Esophagus muscularis mucosa (tissue), 4 donors: ENCODE results near the gene SPATA46. TPM values are rescaled to one million over a fixed set of nuclear protein-coding genes. Genes with fewer than 3 reads are reported as not detected.

Experiments
- DNase-seq: peaks from one replicate; pipeline ENCODE4 v3.0.0-alpha.2; 2017; ENCODE audit errors: extremely low spot score
- H3K27ac ChIP-seq, 4 donors: fragments of 200-600 bp; sonication (generic); replicated peaks in 1 of 4; 1 replicate in 3 of 4; 2 replicates in 1 of 4; pipeline ENCODE4 v1.5.1; 2016 to 2019; ENCODE audit warnings: mild to moderate bottlenecking in 1 of 4
- H3K27me3 ChIP-seq, 4 donors: fragments of 200-600 bp; sonication (generic); one replicate each; pipeline versions ENCODE4 v1.5.1 to v1.6.0; 2016 to 2019
- H3K36me3 ChIP-seq, 4 donors: fragments of 200-600 bp; sonication (generic); one replicate each; pipeline ENCODE4 v1.5.1; 2016 to 2019
- H3K4me1 ChIP-seq, 4 donors: fragments of 200-600 bp; sonication (generic); one replicate each; pipeline ENCODE4 v1.5.1; 2016 to 2019
- H3K4me3 ChIP-seq, 4 donors: fragments of 200-600 bp; sonication (generic); 1 replicate in 2 of 4; 2 replicates in 2 of 4; pipeline ENCODE4 v1.5.1; 2016 to 2019; ENCODE audit warnings: mild to moderate bottlenecking in 4 of 4, moderate library complexity in 1 of 4
- H3K9me3 ChIP-seq, 4 donors: fragments of 200-600 bp; sonication (generic); 1 replicate in 3 of 4; 2 replicates in 1 of 4; pipeline ENCODE4 v1.5.1; 2016 to 2019
- EP300 ChIP-seq: sonication (generic); formaldehyde crosslinking; IDR thresholded peaks from one replicate; pipeline ENCODE4 v1.6.1; 2017; ENCODE audit warnings: antibody characterized with exemption
- POLR2A ChIP-seq: fragments of 450-650 bp; IDR thresholded peaks from one replicate; pipeline ENCODE4 v1.6.1; 2017; ENCODE audit warnings: antibody characterized with exemption, moderate library complexity, mild to moderate bottlenecking, low read depth
- POLR2AphosphoS5 ChIP-seq, 2 donors: sonication (generic); formaldehyde crosslinking; IDR thresholded peaks; one replicate each; pipeline ENCODE4 v1.6.1; 2017; ENCODE audit warnings: antibody characterized with exemption in 2 of 2
- WGBS: methylation state at CpG from one replicate; pipeline ENCODE4 v1.1.5; 2018; 5-methylcytosine and 5-hydroxymethylcytosine counted together
- intact Hi-C: fragments of 100-400 bp; cut with DNase I; formaldehyde crosslinking; loops from one replicate; pipeline ENCODE4 v1.15.1; 2023
- total RNA-seq, 4 donors: library from RNA; depleted of rRNA; stranded (reverse); fragments of >200 nt; gene quantifications; one replicate each; pipeline versions ENCODE4 v1.1.0 to v1.2.1, GENCODE V29; 2016
- TF ChIP-seq, protein P1 (sequence below), 3 experiments: fragments of 200-600 bp in 2 of 3; fragments of 450-650 bp in 1 of 3; sonication (generic) in 2 of 3; IDR thresholded peaks; one replicate each; pipeline ENCODE4 v1.5.1; 2017 to 2019; ENCODE audit warnings: antibody characterized with exemption in 3 of 3, mild to moderate bottlenecking in 2 of 3, moderate library complexity in 1 of 3

The SPATA46 gene
- total RNA-seq, 4 donors from 2014 or later = not detected

DNA sequence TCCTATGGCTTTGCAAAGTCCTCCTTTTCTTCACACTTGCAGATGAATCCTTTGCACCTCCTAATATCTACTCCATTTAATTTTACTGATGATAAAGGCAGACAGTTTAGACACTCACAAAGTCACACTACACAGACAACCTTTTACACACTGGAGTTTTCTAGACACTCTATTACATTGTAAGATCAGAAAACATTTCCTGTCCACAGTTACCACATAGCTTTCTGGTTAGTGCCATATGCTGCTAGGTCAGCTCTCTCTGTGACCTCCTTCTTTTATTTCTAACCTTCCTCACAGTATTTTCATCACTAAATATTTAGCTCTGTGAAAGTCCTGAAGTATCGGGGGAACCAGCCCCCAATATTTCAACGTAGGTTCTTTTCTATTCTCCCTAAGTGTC, 30.2 kb upstream of the SPATA46 start:
- H3K27me3 ChIP-seq = peaks cover 0 to 6% (median 0%) of the 10 kb centered on the region in 4 donors
- H3K27ac ChIP-seq = no peak overlapping the region
- H3K36me3 ChIP-seq = no peaks in the 10 kb centered on the region
- WGBS = 83% methylated on average over 2 of the region's 2 CpGs
- no peak for DNase-seq
- no peak overlapping the region for H3K4me3 ChIP-seq
- no peaks in the 10 kb centered on the region for H3K4me1 ChIP-seq
- no peaks in the 10 kb centered on the region for H3K9me3 ChIP-seq
- TF ChIP-seq, protein P1, sequence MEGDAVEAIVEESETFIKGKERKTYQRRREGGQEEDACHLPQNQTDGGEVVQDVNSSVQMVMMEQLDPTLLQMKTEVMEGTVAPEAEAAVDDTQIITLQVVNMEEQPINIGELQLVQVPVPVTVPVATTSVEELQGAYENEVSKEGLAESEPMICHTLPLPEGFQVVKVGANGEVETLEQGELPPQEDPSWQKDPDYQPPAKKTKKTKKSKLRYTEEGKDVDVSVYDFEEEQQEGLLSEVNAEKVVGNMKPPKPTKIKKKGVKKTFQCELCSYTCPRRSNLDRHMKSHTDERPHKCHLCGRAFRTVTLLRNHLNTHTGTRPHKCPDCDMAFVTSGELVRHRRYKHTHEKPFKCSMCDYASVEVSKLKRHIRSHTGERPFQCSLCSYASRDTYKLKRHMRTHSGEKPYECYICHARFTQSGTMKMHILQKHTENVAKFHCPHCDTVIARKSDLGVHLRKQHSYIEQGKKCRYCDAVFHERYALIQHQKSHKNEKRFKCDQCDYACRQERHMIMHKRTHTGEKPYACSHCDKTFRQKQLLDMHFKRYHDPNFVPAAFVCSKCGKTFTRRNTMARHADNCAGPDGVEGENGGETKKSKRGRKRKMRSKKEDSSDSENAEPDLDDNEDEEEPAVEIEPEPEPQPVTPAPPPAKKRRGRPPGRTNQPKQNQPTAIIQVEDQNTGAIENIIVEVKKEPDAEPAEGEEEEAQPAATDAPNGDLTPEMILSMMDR (IDR thresholded peaks at IDR 0.05) = no peak
- TF ChIP-seq EP300 = no peak
- TF ChIP-seq POLR2AphosphoS5 (IDR thresholded peaks at IDR 0.05) = no peak
- no peak for TF ChIP-seq POLR2A
- intact Hi-C loops = no loop called here

DNA sequence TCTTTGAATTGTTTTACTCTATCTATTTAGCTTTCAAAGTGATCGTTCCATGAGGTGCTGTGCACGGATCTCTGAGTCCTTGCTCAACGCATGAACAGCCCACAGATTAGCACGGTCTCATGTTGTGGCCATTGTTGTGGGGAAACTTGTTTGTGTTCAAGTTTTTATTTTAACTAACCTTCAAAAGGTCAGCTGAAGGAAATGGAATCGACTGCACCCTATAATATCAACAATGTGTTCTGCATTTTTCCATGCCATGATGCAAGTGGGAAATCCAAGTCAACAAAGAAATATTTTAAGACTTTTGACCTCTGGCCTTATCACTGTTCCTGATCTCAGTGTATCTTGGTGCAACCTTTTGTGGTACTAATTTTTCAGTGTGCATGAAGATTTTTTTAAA, 29.1 kb upstream of the SPATA46 start:
- no peaks in the 10 kb centered on the region for H3K36me3 ChIP-seq
- H3K4me3 ChIP-seq = no peak overlapping the region
- TF ChIP-seq, protein P1 (IDR thresholded peaks at IDR 0.05) = no peak
- TF ChIP-seq EP300 (no peak), POLR2A (no peak), POLR2AphosphoS5 (IDR thresholded peaks at IDR 0.05) (no peak)

DNA sequence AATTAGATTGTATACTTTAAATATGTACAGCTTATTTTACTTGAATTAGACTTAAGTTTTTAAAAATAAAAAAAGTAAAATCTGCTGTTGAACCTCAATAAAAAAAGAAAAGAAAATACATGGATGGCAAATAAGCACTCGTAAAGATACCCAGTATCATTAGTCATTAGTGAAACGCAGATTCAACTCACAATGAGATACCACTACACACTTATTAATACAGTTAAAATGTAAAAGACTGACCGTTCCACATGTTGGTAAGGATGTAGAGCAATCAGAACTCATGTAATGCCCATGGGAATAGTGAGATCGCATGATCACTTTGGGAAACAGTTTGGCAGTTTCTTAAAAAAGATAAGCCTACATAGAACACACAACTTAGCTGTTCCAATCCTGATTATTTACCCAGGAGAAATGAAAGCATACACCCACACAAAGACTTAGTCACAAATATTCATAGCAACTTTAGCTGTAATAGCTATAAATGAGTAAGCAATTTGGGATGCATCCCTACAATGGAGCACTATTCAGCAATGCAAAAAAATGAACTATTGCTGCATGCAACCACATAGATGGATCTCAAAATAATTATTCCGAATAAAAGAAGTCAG, 28.0 kb upstream of the SPATA46 start:
- H3K27ac ChIP-seq = no peak overlapping the region
- peaks cover 0 to 9% (median 0%) of the 10 kb centered on the region in 4 donors for H3K27me3 ChIP-seq
- no peak for TF ChIP-seq EP300
- no peak for TF ChIP-seq POLR2A
- no peak for TF ChIP-seq POLR2AphosphoS5 (IDR thresholded peaks at IDR 0.05)
- TF ChIP-seq, protein P1 (IDR thresholded peaks at IDR 0.05) = no peak
- H3K4me3 ChIP-seq = no peak overlapping the region
- WGBS = 81% methylated on average over 5 of the region's 5 CpGs
- DNase-seq = no peak
- H3K4me1 ChIP-seq = no peaks in the 10 kb centered on the region
- intact Hi-C loops = no loop called here
- H3K9me3 ChIP-seq = no peaks in the 10 kb centered on the region
- no peaks in the 10 kb centered on the region for H3K36me3 ChIP-seq

More for the DNA sequence above, 29.1 kb upstream of the SPATA46 start:
- WGBS = 67% methylated on average over 5 of the region's 5 CpGs
- H3K9me3 ChIP-seq = no peaks in the 10 kb centered on the region
- no peaks in the 10 kb centered on the region for H3K4me1 ChIP-seq
- no peak for DNase-seq
- intact Hi-C loops = no loop called here
- H3K27ac ChIP-seq = no peak overlapping the region
- peaks cover 0 to 4% (median 0%) of the 10 kb centered on the region in 4 donors for H3K27me3 ChIP-seq

DNA sequence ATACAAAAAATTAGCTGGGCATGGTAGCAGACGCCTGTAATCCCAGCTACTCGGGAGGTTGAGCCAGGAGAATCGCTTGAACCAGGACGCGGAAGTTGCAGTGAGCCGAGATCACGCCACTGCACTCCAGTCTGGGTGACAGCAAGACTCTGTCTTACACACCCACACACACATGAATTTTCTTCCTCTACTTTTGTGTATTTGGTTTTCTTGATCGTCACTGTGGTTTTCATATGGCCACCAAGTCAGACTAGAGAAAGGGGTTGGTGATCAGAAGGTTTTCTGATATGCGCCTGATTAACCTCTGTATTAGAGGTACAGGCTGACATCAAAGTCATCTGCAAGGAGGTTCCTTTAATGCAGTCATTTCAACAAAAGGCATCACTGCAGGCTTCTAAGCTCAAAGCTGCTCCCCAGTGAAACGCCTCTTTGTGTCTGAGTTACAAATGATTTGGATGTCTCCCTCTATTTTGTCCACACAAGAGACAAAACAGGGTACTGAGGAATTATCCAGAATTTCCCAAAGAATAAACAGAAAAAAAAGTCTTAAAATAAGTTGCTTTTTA, 24.2 kb upstream of the SPATA46 start:
- TF ChIP-seq POLR2A (no peak), EP300 (no peak), POLR2AphosphoS5 (IDR thresholded peaks at IDR 0.05) (no peak)
- TF ChIP-seq, protein P1 (IDR thresholded peaks at IDR 0.05) = no peak
- no peak for DNase-seq

More for the DNA sequence above, 24.2 kb upstream of the SPATA46 start:
- peaks cover 0 to 30% (median 0%) of the 10 kb centered on the region in 4 donors for H3K27me3 ChIP-seq
- no peak overlapping the region for H3K27ac ChIP-seq
- no peaks in the 10 kb centered on the region for H3K36me3 ChIP-seq
- intact Hi-C loops = no loop called here
- 92% methylated on average over 10 of the region's 10 CpGs for WGBS
- H3K4me3 ChIP-seq = no peak overlapping the region
- H3K9me3 ChIP-seq = no peaks in the 10 kb centered on the region
- H3K4me1 ChIP-seq = no peaks in the 10 kb centered on the region
